Suppressor macrophage (primary cell): ENCODE results near the gene DET1.
A peak's percentile ranks its signal among the peaks of the same experiment; 100 is the strongest.
"Not testable (repeated sequence)": the region's sequence is repeated elsewhere in the genome, so short reads cannot be mapped to it uniquely, and the experiment has no call there.

Experiments used
- DNase-seq, 4 experiments: peaks; one replicate each; pipeline ENCODE4 v3.0.0-alpha.2; 2020 to 2022

The DET1 gene

GRCh38 chr15:88540350-88540749 lies 6.1 kb downstream of the DET1 start:
- not testable (repeated sequence) for DNase-seq

- no peak for DNase-seq
These were observed 7.0 kb downstream of the DET1 start for GRCh38 chr15:88539441-88539840.

- no peak for DNase-seq
These were observed 7.5 kb downstream of the DET1 start for GRCh38 chr15:88538972-88539371.

GRCh38 chr15:88537591-88538317 lies 8.7 kb downstream of the DET1 start:
- no peak for DNase-seq

DNA sequence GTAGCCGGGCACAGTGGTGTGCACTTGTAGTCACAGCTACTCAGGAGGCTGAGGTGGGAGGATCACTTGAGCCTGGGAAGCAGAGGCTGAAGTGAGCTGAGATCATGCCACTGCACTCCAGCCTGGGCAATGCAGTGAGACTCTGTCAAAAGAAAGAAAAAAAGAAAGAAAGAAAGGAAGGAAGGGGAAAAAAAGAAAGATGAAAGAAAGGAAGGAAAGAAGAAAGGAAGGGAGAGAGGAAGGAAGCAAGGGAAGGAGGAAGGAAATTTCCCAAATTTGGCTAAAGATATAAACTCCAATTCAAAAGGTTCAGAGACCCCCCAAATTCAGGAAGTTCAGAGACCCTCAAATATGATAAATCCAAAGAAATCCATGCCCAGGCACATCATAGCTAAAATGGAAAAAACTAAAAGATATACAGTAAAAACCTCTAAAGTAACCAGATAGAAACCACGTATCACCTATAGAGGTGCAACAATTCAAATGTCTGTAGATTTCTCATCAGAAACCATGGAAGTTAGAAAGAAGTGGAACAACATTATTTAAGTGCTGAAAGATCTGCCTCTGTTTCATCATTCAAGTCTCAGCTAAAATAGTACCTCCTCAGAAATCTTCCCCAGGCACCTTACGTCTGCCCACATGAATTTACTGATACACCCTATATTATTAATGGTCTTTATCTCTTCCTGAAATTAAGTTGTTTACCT lies 10.7 kb downstream of the DET1 start:
- no peak for DNase-seq

DNA sequence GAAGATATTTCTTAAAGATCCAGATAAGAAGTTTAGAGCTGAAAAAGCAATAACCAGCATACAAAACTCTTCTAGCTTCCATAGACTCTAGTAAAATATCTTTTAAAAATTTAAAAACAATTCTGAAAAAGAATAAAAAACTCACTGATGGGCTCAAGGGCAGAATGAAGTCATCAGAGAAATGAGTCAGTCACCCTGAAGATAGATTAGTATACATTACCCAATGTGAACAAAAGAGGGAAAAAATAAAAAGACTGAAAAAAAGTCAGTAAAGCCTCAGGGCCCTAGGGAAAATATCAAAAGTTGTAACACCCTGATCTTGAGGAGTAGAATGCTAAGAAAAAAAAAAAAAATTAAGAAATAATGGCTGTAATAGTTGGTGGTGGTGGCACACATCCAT lies 11.4 kb downstream of the DET1 start:
- DNase-seq: no peak

DNA sequence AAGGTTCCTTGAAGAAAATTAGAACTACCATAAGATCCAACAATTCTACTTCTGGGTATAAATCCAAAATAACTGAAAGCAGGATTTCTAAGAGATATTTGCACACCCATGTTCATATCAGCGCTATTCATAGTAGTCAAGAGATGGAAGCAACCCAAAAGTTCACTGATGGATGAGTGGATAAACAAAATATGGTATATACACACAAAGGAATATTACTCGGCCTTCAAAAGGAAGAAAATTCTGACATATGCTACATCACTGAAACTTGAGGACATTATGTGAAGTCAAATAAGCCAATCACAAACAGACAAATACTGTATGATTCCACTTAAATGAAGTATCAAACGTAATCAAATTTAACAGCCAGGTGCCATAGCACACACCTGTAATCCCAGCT lies 13.1 kb downstream of the DET1 start:
- DNase-seq: no peak

DNA sequence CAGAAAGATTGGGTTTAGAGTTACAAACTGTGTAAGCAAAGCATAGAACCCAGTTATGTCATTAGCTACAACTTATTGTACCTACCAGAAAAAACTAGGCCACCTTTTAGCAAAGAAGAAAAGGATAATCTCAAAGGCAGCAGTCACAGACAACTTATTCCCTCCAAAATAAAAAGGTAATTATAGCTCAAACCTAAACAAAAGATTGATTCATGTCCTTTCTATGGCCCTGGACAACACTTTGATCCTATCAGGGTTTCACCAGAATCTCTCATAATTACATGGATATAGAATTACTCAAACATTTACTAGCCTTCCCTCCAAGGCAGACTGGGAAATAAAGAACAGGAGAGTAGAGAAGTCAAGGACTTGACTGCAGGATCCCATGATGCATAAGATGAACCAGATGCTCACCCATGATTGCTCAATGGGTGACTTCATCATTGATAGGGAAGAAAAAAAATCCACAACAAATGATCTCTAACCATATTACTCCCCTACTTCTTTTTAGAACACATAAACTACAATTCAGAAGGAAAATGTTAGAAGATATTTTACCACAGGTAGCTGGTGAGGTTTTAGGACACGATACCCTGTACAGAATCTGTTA lies 17.4 kb downstream of the DET1 start:
- peak in 3 of 4 experiments; percentile 18 to 47 (median 43) for DNase-seq

DNA sequence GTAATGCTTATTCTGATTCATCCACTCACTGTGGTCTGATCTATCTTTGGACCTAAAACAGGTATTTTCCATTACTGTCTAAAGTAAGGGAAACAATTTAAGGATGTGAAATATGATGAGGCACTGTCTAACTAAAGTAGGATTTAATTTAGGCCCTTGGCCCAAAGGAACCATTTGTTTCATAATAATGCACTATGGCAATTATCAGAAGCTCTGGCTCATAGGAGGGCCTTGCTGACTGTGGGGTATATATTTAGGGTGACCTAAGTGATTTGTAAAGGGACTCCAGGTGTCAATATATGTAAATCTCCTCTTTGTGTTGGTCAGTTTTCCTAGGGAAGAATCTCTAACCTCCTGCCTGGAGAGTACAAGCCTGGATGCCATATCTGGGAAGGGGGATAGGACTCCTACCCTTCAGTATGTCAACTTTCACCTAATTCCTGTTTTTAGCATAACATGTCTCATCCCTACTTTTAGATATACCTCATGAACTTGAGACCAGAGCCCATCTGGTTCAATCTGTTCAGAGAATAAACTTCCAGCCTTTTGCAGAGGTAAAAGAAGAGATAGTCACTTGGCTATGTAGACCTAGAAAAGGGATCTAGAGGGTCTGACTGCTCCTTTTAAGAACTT lies 20.1 kb downstream of the DET1 start:
- no peak for DNase-seq

DNA sequence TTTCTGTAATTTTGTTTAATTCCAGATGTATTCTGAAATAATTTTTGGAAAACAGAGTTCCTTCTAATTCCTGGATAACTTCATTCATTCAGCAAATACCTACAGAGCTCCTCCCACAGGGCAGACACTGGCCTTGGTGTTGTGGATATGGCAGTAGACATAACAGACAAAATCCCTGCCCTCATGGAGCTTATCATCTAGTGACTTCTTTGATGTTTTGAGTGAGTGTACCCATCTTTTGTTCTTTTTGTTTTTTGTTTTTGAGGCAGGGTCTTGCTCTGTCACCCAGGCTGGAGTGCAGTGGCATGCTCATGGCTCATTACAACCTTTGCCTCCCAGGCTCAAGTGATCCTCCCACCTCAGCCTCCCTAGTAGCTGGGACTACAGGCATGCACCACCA lies 21.1 kb downstream of the DET1 start:
- no peak for DNase-seq

DNA sequence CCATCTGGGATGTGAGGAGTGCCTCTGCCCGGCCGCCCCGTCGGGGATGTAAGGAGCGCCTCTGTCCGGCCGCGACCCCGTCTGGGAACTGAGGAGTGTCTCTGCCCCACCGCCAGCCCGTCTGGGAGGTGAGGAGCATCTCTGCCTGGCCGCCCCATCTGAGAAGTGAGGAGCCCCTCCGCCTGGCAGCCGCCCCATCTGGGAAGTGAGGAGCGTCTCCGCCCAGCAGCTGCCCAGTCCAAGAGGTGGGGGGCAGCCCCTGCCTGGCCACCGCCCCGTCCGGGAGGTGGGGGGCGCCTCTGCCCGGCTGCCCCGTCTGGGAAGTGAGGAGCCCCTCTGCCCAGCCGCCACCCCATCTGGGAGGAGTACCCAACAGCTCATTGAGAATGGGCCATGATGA lies 22.4 kb downstream of the DET1 start:
- DNase-seq: not testable (repeated sequence)

DNA sequence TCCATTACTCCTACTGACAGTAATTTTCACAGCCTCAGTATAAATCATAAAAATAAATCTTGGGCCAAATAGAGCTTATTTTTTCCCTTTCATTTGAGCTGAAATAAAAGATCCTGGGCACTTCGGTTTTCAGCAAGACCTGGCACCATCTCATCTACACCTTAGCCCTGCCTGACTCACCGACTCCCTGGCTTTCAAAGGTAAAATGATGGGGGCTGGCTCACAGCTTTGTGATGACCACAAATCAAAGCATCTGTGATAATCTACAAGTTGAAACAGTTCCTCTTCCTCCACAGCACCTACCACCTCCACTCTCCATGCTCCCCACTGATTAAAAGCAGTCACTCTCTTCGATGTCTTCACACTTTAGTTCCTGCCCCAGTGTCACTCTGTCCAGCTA lies 27.6 kb downstream of the DET1 start:
- DNase-seq: no peak

GRCh38 chr15:88513195-88513594 lies 33.3 kb downstream of the DET1 start:
- no peak for DNase-seq

GRCh38 chr15:88512601-88513000 lies 33.9 kb downstream of the DET1 start:
- no peak for DNase-seq

GRCh38 chr15:88512078-88512477 lies 34.4 kb downstream of the DET1 start:
- no peak for DNase-seq

DNA sequence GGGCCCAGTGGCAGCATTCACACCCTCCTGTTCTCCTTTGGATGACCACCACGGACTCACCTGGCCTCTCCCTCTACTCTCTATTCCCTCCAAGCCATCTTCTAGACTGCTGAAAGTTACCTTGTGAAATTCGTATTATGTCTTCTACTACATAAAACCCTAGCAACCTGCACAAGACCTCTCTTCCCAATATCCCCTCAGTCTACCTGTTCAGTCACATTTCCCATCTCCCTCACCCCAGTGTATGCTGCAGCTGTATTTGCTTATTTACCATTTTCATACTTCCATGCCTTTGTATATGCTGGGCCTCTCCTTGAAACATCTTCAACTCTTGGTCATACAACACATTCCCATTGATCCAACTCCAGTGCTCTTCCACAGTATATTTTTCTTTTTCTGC lies 35.3 kb downstream of the DET1 start:
- no peak for DNase-seq

- no peak for DNase-seq
These were observed 36.5 kb downstream of the DET1 start for GRCh38 chr15:88509964-88510363.

DNA sequence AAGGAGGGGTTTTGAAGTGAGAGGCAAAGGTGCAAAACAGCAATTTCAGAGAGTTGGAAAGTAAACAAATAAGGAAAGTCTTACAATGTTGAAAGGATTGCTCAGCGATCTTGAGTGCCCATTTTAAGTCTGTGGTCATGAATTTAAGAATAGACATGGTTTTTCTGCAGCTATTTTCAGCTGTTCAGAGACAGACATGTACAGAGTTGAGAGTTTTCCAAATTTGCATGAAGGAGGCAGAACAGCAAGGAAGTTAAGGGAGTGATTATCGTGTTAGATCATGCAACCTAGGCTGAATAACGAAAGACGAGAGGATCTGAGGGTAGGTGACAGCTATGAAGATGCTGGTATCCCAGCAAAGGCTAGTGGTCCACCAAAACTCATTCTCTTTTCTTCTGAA lies 37.2 kb downstream of the DET1 start:
- DNase-seq: no peak

DNA sequence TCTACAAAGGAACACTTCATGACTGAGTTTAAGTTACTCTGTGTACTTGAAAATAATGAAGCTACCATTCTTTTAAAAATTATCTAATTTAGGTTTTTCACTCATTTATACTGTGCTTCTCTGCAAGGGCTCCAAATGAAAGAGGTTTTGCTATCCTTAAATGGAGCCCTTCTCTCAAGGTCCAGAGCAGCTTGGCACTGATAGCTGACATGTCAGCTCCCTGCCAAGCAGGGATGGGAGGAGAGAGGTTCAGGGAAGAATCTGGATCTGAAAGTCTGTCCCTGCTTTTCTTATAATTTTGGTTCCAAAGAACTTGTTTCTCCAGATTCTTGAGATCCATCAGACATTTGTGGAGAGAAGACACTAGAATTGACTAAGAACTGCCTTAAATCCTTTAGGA lies 39.9 kb downstream of the DET1 start:
- DNase-seq: no peak

DNA sequence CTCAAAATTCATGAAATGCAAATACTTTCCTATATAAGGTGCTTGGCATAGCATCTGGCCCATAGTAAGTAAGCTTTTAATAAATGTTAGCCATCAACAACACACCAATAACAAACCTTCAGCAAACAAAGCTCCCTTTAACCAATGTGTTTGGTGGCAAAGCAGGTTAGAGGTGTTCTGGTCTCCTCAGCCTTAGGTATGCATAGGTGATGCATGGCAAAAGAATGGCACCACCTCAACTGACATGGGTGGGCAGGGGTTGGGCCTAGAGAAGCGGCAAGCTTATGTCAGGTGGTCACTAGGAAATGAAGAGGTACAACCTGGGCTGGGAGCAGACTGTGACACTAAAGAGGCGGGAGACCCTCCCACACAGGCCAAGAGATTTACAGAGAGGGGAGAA lies 40.8 kb downstream of the DET1 start:
- no peak for DNase-seq

GRCh38 chr15:88504445-88504844 lies 42.0 kb downstream of the DET1 start:
- no peak for DNase-seq

DNA sequence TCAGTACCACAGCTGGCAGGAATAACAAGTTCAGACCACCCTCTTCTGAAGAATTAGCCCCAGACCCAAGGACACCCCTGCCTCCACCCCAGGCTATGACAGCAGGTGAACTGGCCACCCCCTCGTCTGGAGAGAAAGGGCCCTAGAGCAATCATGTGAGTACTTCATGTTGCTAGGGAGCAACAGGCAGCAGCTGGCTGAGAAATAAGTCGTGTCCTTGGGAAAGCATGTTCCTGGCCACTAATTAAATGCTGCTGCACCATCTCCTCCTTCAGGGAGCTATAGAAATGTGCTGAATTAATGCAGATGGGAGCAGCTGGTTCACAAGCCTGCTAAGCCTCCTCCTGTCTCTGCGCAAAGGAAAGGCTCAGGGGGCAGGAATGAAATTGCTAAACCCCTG lies 47.5 kb downstream of the DET1 start:
- DNase-seq: no peak

- no peak for DNase-seq
These were observed 49.2 kb downstream of the DET1 start for GRCh38 chr15:88497109-88497765.
